Muscle of back (tissue), 11 donors: ENCODE measurements around the gene SEMA4G. TPM values are rescaled to one million over a fixed set of nuclear protein-coding genes. Genes with fewer than 3 reads are reported as not detected.
"Not testable (repeated sequence)": the region's sequence is repeated elsewhere in the genome, so short reads cannot be mapped to it uniquely, and the experiment has no call there.

Source experiments
- DNase-seq, 3 donors: peaks; one replicate each; pipeline versions ENCODE4 v3.0.0 to v3.0.0-alpha.2; 2013
- polyA plus RNA-seq, 10 donors: library from polyadenylated mRNA; unstranded; fragments of 120-200 nt; gene quantifications; one replicate each; pipeline ENCODE4 v1.2.1, GENCODE V29; 2013; ENCODE audit not compliant: insufficient read length in 10 of 10

The SEMA4G gene
- polyA plus RNA-seq, 10 donors: 5.6 to 11.4 (median 7.0) TPM

- DNase-seq: no peak
These were observed 1.9 kb downstream of the SEMA4G start for GRCh38 chr10:100970914-100971811.

- DNase-seq: no peak
These were observed 3.0 kb downstream of the SEMA4G start for GRCh38 chr10:100972115-100972903.

GRCh38 chr10:100972904-100973535, 3.7 kb downstream of the SEMA4G start:
- no peak for DNase-seq

GRCh38 chr10:100975397-100975796, 6.1 kb downstream of the SEMA4G start:
- DNase-seq: not testable (repeated sequence)

GRCh38 chr10:100976906-100977305, 7.6 kb downstream of the SEMA4G start:
- DNase-seq: no peak

GRCh38 chr10:100977436-100977835, 8.1 kb downstream of the SEMA4G start:
- DNase-seq: no peak

GRCh38 chr10:100978121-100978900, 9.0 kb downstream of the SEMA4G start:
- no peak for DNase-seq

- no peak for DNase-seq
These were observed 9.5 kb downstream of the SEMA4G start for GRCh38 chr10:100978901-100979195.

GRCh38 chr10:100979791-100980272, 10.5 kb downstream of the SEMA4G start:
- no peak for DNase-seq

GRCh38 chr10:100980311-100980710, 11.0 kb downstream of the SEMA4G start:
- DNase-seq: no peak

- no peak for DNase-seq
These were observed 11.4 kb downstream of the SEMA4G start for GRCh38 chr10:100980711-100981110.

GRCh38 chr10:100981178-100981772, 12.0 kb downstream of the SEMA4G start:
- DNase-seq: no peak

GRCh38 chr10:100982916-100983830, 13.9 kb downstream of the SEMA4G start:
- no peak for DNase-seq

GRCh38 chr10:100983868-100984671, 14.8 kb downstream of the SEMA4G start:
- DNase-seq: no peak

- DNase-seq: no peak
These were observed 15.4 kb downstream of the SEMA4G start for GRCh38 chr10:100984672-100985177.

GRCh38 chr10:100985336-100985735, 16.0 kb downstream of the SEMA4G start:
- no peak for DNase-seq

- DNase-seq: no peak
These were observed 17.3 kb downstream of the SEMA4G start for GRCh38 chr10:100986623-100986951.

- DNase-seq: peak; percentile 73 to 95 (median 89)
These were observed 17.8 kb downstream of the SEMA4G start, which contains the start of the genes MRPL43 and TWNK for GRCh38 chr10:100986952-100987684. TSS of gene MRPL43 (minus strand) at chr10:100987497. CDS start at chr10:100987443, 54 bp downstream. TSS of gene TWNK (plus strand) at chr10:100987543. CDS start at chr10:100988211, 668 bp downstream.
